Type B pancreatic cell (in vitro differentiated cells): ENCODE data around the gene COP1. TPM values are rescaled to one million over a fixed set of nuclear protein-coding genes. Genes with fewer than 3 reads are reported as not detected.
"Not testable (repeated sequence)": the region's sequence is repeated elsewhere in the genome, so short reads cannot be mapped to it uniquely, and the experiment has no call there.

Experiments used
- DNase-seq: peaks from one replicate; pipeline ENCODE4 v3.0.0; 2021; ENCODE audit warnings: mixed read lengths; ENCODE audit not compliant: unreplicated experiment; ENCODE audit errors: extremely low spot score
- H3K27ac Mint-ChIP-seq: 2 replicates; pipeline ENCODE4 v1.8.0; 2021; ENCODE audit warnings: mild to moderate bottlenecking, mixed read lengths
- H3K27me3 Mint-ChIP-seq: 2 replicates; pipeline ENCODE4 v1.8.0; 2021; ENCODE audit warnings: mixed read lengths
- H3K36me3 Mint-ChIP-seq: 2 replicates; pipeline ENCODE4 v1.8.0; 2021; ENCODE audit warnings: mixed read lengths
- H3K4me1 Mint-ChIP-seq: one replicate; pipeline ENCODE4 v1.8.0; 2021; ENCODE audit warnings: mixed read lengths; ENCODE audit not compliant: unreplicated experiment
- H3K4me3 Mint-ChIP-seq: 2 replicates; pipeline ENCODE4 v1.8.0; 2021; ENCODE audit warnings: mild to moderate bottlenecking, mixed read lengths
- H3K9me3 Mint-ChIP-seq: 2 replicates; pipeline ENCODE4 v1.8.0; 2021; ENCODE audit warnings: mixed read lengths
- CTCF ChIP-seq: fragments of 200-600 bp; sonication (generic); conservative IDR thresholded peaks from 2 replicates; pipeline ENCODE4 v1.5.0; 2021; ENCODE audit warnings: antibody characterized with exemption, mild to moderate bottlenecking
- total RNA-seq: library from RNA; stranded (reverse); gene quantifications from 2 replicates; pipeline ENCODE4 v1.2.1, GENCODE V29; 2021; ENCODE audit warnings: low replicate concordance

COP1 gene
- total RNA-seq, 1 donor from 2014 or later: 43.9 TPM

- H3K4me3 Mint-ChIP-seq: peak overlapping the region; percentile 95
- DNase-seq: no peak
- H3K27ac Mint-ChIP-seq: peak overlapping the region; percentile 97
- H3K9me3 Mint-ChIP-seq: no peaks in the 10 kb centered on the region
- no peak for TF ChIP-seq CTCF
- H3K36me3 Mint-ChIP-seq: peaks cover 4% of the 10 kb centered on the region
- H3K4me1 Mint-ChIP-seq: peaks cover 30% of the 10 kb centered on the region
- no peaks in the 10 kb centered on the region for H3K27me3 Mint-ChIP-seq
Measured at GRCh38 chr1:176205332-176205914, 1.7 kb downstream of the COP1 start.

GRCh38 chr1:176204655-176205054 is 2.4 kb downstream of the COP1 start:
- DNase-seq, H3K9me3 Mint-ChIP-seq, H3K27me3 Mint-ChIP-seq, H3K36me3 Mint-ChIP-seq: not testable (repeated sequence)
- Mint-ChIP-seq H3K4me1 (peaks cover 30% of the 10 kb centered on the region), H3K4me3 (peak overlapping the region; percentile 95), H3K27ac (peak overlapping the region; percentile 97)

- Mint-ChIP-seq H3K4me3 (no peak overlapping the region), H3K36me3 (peaks cover 4% of the 10 kb centered on the region), H3K27me3 (no peaks in the 10 kb centered on the region), H3K4me1 (peaks cover 30% of the 10 kb centered on the region), H3K9me3 (no peaks in the 10 kb centered on the region), H3K27ac (no peak overlapping the region)
- no peak for TF ChIP-seq CTCF
- DNase-seq: no peak
Measured at GRCh38 chr1:176203735-176204134, 3.4 kb downstream of the COP1 start.

DNA sequence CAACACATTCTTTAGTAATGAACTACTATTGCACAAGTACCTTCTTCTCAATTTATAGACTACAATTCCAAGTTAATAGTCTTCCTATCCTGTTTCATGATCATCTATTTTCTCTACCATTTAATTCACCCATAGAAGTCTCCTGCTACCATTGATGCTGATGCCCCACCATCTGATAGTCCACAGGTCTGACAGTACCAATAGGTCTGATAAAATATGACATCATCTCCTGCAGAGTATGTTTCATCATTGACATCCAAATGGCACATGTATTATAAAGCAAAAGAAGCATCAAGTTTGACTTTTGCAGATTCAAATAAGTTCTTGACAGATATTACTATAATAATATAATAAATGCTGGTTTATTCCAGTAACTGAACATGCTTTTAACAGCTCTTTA is 5.5 kb downstream of the COP1 start:
- no peaks in the 10 kb centered on the region for H3K9me3 Mint-ChIP-seq
- peak overlapping the region; percentile 0 for H3K4me3 Mint-ChIP-seq
- peaks cover 6% of the 10 kb centered on the region for H3K36me3 Mint-ChIP-seq
- no peaks in the 10 kb centered on the region for H3K27me3 Mint-ChIP-seq
- DNase-seq: no peak
- H3K27ac Mint-ChIP-seq: peak overlapping the region; percentile 10
- no peak for TF ChIP-seq CTCF
- peaks cover 26% of the 10 kb centered on the region for H3K4me1 Mint-ChIP-seq

DNA sequence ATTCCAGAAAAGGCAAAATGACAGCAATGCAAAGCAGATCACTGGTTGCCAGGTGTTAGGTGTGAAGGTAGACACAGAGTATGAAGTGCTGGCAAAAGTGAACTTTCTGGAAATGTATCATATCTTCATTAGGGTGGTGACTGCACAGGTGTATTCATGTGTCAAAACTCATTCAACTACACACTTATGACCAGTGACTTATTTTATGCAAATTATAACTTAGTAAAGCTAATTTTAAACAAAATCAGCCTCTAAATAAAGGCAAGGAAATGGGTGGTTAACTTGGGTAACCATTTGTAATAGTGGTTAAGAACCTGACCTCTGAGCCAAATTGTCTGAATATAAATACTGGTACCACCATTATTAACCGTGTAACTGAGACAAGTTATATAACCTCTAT is 7.4 kb downstream of the COP1 start:
- peaks cover 13% of the 10 kb centered on the region for H3K4me1 Mint-ChIP-seq
- no peaks in the 10 kb centered on the region for H3K27me3 Mint-ChIP-seq
- DNase-seq: no peak
- H3K36me3 Mint-ChIP-seq: peaks cover 7% of the 10 kb centered on the region
- no peaks in the 10 kb centered on the region for H3K9me3 Mint-ChIP-seq
- H3K27ac Mint-ChIP-seq: no peak overlapping the region
- H3K4me3 Mint-ChIP-seq: no peak overlapping the region
- no peak for TF ChIP-seq CTCF

DNA sequence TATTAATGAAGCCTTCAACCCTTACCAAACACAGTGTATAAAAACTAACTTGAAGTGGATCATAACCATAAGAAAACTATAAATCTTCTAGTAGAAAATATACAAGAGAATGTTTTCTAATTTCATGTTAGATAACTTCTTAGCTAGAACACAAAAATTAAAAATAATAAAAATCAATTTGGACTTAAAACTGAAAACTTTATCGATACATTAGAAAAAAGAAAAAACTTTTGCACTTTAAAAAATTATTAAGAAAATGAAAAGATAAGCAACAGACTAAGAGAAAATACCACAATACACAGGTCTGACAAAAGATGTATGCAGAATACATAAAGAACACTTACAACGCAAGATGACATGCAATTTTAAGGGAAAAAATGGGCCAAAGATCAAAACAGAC is 8.7 kb downstream of the COP1 start:
- DNase-seq: no peak
- Mint-ChIP-seq H3K4me1 (peaks cover 4% of the 10 kb centered on the region), H3K36me3 (peaks cover 7% of the 10 kb centered on the region), H3K4me3 (no peak overlapping the region), H3K9me3 (no peaks in the 10 kb centered on the region), H3K27me3 (no peaks in the 10 kb centered on the region), H3K27ac (no peak overlapping the region)
- no peak for TF ChIP-seq CTCF
